Measurements from ENCODE around the gene OCLN. TPM values are rescaled to one million over a fixed set of nuclear protein-coding genes. Genes with fewer than 3 reads are reported as not detected.
"Not testable (repeated sequence)": the region's sequence is repeated elsewhere in the genome, so short reads cannot be mapped to it uniquely, and the experiment has no call there.

Gene OCLN
- total RNA-seq, 1 experiment from 2014 or later, result 3.2 TPM

GRCh38 chr5:69528609-69529008 is 36.0 kb downstream of the OCLN start:
- no peak for DNase-seq (ENCODE audit: low spot score)

GRCh38 chr5:69530561-69531405 is 38.2 kb downstream of the OCLN start:
- no peak for DNase-seq (ENCODE audit: low spot score)

DNA sequence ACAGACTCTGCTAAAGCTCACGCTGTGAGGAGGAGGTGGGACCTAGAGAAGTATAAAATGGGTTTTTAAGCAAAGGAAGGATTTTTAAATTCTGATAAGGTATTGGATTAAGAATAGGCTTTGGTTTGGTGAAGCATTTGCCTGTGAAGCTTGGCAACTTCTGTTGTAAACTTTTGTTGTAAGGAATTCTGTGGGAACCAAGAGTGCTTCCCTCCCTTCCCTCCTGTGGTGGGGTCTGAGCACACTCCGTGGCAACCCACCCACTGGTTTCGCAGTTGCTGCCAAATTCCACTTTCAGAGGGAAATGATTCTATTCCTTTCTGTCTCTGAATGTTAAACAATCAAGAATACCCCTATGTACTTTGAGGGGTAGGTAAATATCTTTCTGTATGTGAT is 38.8 kb downstream of the OCLN start:
- DNase-seq (ENCODE audit: low spot score), result no peak

DNA sequence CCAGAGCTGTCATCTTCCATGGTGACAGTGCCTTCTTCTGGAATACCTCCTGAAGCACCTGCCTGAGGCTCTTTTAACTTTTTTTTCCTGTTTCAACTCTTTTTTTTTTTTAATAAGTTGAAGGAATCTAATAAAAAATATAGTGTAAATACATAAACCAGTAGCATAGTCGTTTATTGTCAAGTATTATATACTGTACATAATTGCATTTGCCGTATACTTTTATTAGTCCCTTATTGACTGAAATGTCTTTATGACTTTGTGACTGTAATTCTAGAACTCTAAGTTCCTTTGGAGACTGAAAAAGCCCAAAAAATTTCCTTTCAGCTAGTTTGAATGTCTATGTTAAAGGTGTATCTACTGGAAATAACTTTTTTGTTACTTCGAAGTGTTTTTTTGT is 45.3 kb downstream of the OCLN start:
- DNase-seq (ENCODE audit: low spot score), result not testable (repeated sequence)

- DNase-seq (ENCODE audit: low spot score), result not testable (repeated sequence)
Observed at GRCh38 chr5:69538735-69539134, 46.1 kb downstream of the OCLN start.

DNA sequence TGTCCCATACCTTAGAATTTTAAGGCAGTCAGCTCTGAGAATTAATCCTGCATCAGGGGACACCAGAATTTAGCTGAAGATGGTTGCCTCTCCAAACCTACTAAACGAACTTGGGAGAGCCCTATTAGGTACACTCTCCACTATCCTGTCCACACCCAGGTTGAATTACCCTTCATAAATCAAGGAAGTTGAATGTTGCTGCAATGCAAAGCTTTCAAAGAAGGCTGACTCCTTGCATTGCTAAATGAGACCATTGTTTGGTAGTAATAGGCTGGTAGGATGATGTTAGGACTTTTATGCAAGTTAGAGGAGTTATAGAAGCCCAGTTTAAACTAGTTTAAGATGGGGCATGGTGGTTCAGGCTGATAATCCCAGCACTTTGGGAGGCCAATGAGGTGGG is 48.8 kb downstream of the OCLN start:
- DNase-seq (ENCODE audit: low spot score), result not testable (repeated sequence)

GRCh38 chr5:69542838-69543618 is 50.4 kb downstream of the OCLN start:
- DNase-seq (ENCODE audit: low spot score), result not testable (repeated sequence)

DNA sequence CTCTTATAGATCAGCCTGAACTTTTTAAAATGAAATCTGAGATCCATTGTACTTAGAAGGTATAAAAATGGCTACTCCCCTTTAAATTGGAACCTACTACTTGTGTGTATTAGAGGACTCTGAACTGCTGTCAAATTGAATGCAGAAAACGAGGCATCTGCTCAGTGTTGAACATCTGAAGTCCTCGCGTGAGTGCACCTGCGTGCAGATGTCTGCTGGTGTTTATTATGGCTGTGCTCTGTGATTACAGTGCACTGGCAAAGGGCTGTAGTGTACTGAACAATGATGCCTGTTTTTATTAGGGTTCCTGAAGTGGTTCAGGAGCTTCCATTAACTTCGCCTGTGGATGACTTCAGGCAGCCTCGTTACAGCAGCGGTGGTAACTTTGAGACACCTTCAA is 52.0 kb downstream of the OCLN start:
- not testable (repeated sequence) for DNase-seq (ENCODE audit: low spot score)

GRCh38 chr5:69559908-69560330 is 67.3 kb downstream of the OCLN start, which contains the start of gene GTF2H2C:
Gene GTF2H2C, plus strand, starts transcription at chr5:69560191. Its CDS starts 4,942 bp downstream, at chr5:69565133.
- DNase-seq (ENCODE audit: low spot score), result peak; percentile 65

DNA sequence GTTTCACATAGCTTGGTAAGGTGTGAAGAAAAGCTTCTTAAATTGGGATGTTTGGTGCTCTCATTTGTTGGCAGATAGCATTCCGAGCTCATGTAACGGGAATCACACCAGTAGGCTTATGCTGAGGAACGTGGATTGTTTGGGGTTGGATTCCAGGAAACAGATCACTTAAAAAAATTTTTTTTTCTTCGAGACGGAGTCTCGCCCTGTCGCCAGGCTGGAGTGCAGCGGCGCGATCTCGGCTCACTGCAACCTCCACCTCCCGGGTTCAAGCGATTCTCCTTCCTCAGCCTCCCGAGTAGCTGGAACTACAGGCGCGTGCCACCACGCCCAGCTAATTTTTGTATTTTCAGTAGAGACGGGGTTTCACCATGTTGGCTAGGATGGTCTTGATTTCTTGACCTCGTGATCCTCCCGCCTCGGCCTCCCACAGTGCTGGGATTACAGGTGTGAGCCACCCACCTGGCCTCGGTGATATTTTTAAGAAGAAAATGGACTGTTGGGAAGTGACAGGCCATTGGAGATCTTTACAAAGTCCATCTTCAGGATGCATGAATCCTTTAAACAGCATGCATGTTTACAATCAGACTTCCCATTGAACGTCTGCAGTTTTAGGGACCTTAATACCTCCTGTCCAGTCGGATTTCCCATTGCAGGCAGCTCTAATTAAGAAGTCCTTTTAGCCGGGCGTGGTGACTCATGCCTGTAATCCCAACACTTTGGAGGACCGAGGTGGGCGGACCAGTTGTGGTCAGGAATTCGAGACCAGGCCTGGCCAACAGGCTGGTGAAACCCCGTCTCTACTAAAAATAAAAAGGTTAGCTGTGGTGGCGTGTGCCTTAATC is 68.2 kb downstream of the OCLN start:
- DNase-seq (ENCODE audit: low spot score), result peak; percentile 19

GRCh38 chr5:69566172-69566571 is 73.6 kb downstream of the OCLN start:
- not testable (repeated sequence) for DNase-seq (ENCODE audit: low spot score)

DNA sequence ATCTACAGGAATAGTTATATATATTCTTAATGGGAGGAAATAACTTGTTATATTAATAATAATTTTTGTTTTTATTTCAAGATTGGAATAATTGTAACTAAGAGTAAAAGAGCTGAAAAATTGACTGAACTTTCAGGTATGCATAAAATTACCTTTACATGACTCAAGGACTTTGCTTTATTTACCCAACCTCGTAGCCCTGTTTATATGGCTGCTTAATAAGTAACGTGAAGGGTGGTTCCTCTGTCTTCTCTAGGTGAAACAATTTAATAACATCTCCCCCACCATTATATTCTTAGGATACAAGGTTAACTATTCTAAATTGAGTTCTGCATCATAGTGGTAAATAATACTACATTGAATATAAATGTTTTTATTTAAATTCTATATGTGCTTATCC is 75.5 kb downstream of the OCLN start:
- DNase-seq (ENCODE audit: low spot score), result not testable (repeated sequence)

DNA sequence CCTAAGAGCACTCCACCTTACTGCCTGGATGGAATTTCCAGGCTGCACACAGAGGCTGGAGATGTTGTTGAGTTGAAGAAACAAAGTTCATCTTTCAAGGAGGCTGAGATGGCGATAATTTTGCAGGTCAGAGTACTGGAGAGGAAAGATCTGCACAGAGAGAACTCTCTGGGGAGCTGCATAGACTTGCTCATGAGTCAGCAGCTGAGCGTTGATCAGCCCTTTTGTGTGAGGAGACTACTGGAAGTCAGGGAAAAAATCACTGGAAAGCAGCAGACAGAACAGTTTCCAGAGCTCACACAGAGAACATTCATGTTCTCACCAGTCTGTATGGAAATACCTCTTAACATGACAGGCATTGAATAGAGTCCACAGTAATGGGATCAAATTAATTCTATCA is 90.8 kb downstream of the OCLN start:
- DNase-seq (ENCODE audit: low spot score), result not testable (repeated sequence)

GRCh38 chr5:69596114-69596840 is 103.7 kb downstream of the OCLN start:
- DNase-seq (ENCODE audit: low spot score), result not testable (repeated sequence)

DNA sequence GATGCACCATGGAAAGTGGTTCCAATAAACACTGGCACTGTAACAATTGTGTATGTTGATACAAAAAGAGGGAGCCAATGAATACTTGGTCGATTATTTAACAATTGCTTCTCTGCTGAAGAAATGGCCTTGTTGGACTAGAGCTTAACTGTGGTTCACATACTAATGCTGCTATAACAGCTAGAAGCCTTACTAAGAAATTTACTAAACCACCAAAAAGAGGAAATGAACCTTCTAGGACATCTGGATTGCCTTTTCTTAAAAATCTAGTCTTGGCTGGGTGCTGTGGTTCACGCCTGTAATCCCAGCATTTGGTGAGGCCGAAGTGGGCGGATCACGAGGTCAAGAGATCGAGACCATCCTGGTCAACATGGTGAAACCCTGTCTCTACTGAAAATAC is 109.4 kb downstream of the OCLN start:
- DNase-seq (ENCODE audit: low spot score), result not testable (repeated sequence)

- not testable (repeated sequence) for DNase-seq (ENCODE audit: low spot score)
Observed at GRCh38 chr5:69606839-69607238, 114.2 kb downstream of the OCLN start.

Other genes with a start within 250 kb of the OCLN start
- 3.5 and 6.6 TPM in 2 replicates for gene CCDC125, start 160.0 kb upstream of the OCLN start, total RNA-seq (2014; rRNA removed; shearing (Covaris generic))
- gene AK6, start 123.3 kb upstream of the OCLN start, total RNA-seq (2014; rRNA removed; shearing (Covaris generic)), result 55.5 and 79.6 TPM in 2 replicates
- 120 and 139 TPM in 2 replicates for gene TAF9, start 123.3 kb upstream of the OCLN start, total RNA-seq (2014; rRNA removed; shearing (Covaris generic))
- gene RAD17, start 123.0 kb upstream of the OCLN start, total RNA-seq (2014; rRNA removed; shearing (Covaris generic)), result 38.5 and 44.9 TPM in 2 replicates
- not detected in 2 replicates for gene MARVELD2, start 77.7 kb upstream of the OCLN start, total RNA-seq (2014; rRNA removed; shearing (Covaris generic))
- 52.6 and 65.7 TPM in 2 replicates for gene GTF2H2C, start 67.4 kb downstream of the OCLN start, total RNA-seq (2014; rRNA removed; shearing (Covaris generic))

All from A172 (cell line).